ENCODE results near the gene PGM1. TPM values are rescaled to one million over a fixed set of nuclear protein-coding genes. Genes with fewer than 3 reads are reported as not detected.

The PGM1 gene
- total RNA-seq (2021; ENCODE audit: unreplicated experiment) (54.6 TPM), Bru-seq, nascent RNA (percentile 68 among the genes with signal in this experiment), BruChase-seq, experiment 1, labeled RNA remaining after a 6-hour chase (percentile 71 among the genes with signal in this experiment), BruChase-seq, experiment 2, labeled RNA remaining after a 2-hour chase (percentile 62 among the genes with signal in this experiment)
- 55.8 and 61.5 TPM in 2 replicates for polyA plus RNA-seq (2012)
- long read RNA-seq, transcript PGM1-202 (11 exons, 2,472 nt), result major isoform, 137 of 152 reads
- long read RNA-seq, partial matches to known transcripts, result 3 of 152 reads
- long read RNA-seq, other reads (novel, unspliced or antisense), result 11 of 152 reads

DNA sequence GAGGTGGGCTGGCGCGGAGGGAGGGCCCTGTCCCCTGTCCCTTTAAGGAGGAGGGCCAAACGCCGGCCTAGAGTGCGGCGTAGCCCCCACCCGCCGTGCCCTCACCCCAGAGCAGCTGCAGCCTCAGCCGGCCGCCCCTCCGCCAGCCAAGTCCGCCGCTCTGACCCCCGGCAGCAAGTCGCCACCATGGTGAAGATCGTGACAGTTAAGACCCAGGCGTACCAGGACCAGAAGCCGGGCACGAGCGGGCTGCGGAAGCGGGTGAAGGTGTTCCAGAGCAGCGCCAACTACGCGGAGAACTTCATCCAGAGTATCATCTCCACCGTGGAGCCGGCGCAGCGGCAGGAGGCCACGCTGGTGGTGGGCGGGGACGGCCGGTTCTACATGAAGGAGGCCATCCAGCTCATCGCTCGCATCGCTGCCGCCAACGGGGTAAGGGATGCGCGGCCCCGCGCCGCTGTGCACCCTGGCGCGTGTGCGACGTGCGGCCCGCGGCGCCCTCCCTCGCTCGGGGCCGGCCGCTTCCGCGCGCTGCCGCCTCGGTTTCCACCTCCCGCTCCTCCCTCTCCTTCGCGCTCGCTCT, at the start of gene PGM1:
Gene PGM1 (plus strand): TSS at position 109 of the 583 bp plus-strand sequence. CDS start 78 bp downstream, at position 187.
- peak within 1 kb of the TSS; percentile 77 to 82 for H3K4me3 ChIP-seq (replicated peaks in 1 of 2; ENCODE audit: low read depth in 1 of 2, low read length in 2 of 2)
- ChIA-PET CTCF (no interaction called here), RAD21 (ENCODE audit: low non-redundant PET in 1 of 2, low total read pairs in 2 of 2, uncharacterized antibody in 2 of 2, unreplicated experiment in 2 of 2) (no interaction called here), POLR2A (no interaction called here)
- H3K79me2 ChIP-seq (ENCODE audit: insufficient read depth, low read length), result peaks cover 15% of the 10 kb centered on the region
- H3K9me3 ChIP-seq (ENCODE audit: control insufficient read depth in 1 of 2, insufficient read depth in 1 of 2, low read depth in 1 of 2, low read length in 2 of 2), result no peaks in the 10 kb centered on the region
- no peaks in the 10 kb centered on the region for H3K27me3 ChIP-seq (ENCODE audit: insufficient read depth, low read length)
- peak within 1 kb of the TSS; percentile 86 for H3K4me2 ChIP-seq (ENCODE audit: low read length)
- TF ChIP-seq SP1 (IDR thresholded peaks at IDR 0.05; ENCODE audit: low read depth) (no peak), SIN3A (IDR thresholded peaks at IDR 0.05; ENCODE audit: low read depth) (peak; percentile 73), ZFX (IDR thresholded peaks at IDR 0.05) (peak; percentile 81), ZNF274 (IDR thresholded peaks at IDR 0.05; ENCODE audit: low read depth, low read length) (no peak), FOSL1 (IDR thresholded peaks at IDR 0.05; ENCODE audit: low read depth) (no peak), POLR2AphosphoS5 (IDR thresholded peaks at IDR 0.05; ENCODE audit: low read depth, low read length) (peak; percentile 65; the same call in 1 of the 2 replicates), TCF7L2 (IDR thresholded peaks at IDR 0.05; ENCODE audit: borderline replicate concordance, extremely low read depth, insufficient read depth, insufficient read length) (peak; percentile 33), CEBPB (IDR thresholded peaks at IDR 0.05; ENCODE audit: low read depth) (no peak)
- TF ChIP-seq, protein P1, sequence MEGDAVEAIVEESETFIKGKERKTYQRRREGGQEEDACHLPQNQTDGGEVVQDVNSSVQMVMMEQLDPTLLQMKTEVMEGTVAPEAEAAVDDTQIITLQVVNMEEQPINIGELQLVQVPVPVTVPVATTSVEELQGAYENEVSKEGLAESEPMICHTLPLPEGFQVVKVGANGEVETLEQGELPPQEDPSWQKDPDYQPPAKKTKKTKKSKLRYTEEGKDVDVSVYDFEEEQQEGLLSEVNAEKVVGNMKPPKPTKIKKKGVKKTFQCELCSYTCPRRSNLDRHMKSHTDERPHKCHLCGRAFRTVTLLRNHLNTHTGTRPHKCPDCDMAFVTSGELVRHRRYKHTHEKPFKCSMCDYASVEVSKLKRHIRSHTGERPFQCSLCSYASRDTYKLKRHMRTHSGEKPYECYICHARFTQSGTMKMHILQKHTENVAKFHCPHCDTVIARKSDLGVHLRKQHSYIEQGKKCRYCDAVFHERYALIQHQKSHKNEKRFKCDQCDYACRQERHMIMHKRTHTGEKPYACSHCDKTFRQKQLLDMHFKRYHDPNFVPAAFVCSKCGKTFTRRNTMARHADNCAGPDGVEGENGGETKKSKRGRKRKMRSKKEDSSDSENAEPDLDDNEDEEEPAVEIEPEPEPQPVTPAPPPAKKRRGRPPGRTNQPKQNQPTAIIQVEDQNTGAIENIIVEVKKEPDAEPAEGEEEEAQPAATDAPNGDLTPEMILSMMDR (IDR thresholded peaks at IDR 0.05 in 2 of 3, conservative IDR thresholded peaks at IDR 0.05 in 1 of 3; ENCODE audit: borderline replicate concordance in 1 of 3, insufficient read depth in 1 of 3, low read depth in 2 of 3, low read length in 2 of 3), result no peak
- TF ChIP-seq, protein P2, sequence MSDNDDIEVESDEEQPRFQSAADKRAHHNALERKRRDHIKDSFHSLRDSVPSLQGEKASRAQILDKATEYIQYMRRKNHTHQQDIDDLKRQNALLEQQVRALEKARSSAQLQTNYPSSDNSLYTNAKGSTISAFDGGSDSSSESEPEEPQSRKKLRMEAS (IDR thresholded peaks at IDR 0.05), result peak; percentile 58
- H2AFZ ChIP-seq (ENCODE audit: low read depth, low read length, poor library complexity, severe bottlenecking), result peak within 1 kb of the TSS; percentile 40
- H4K20me1 ChIP-seq (ENCODE audit: insufficient read depth), result no peaks in the 10 kb centered on the region
- peak; percentile 82 for ATAC-seq
- H3K27ac ChIP-seq (ENCODE audit: low read depth, low read length), result peak within 1 kb of the TSS; percentile 89
- H3K36me3 ChIP-seq (ENCODE audit: control insufficient read depth in 1 of 2, insufficient read depth in 2 of 2, low read length in 2 of 2), result peaks cover 0 to 4% of the 10 kb centered on the region in 2 experiments; a peak in 1 of 4 replicates
- intact Hi-C loops (cut with micrococcal nuclease), result no loop called here
- H3K9me2 ChIP-seq (ENCODE audit: insufficient read depth), result no peaks in the 10 kb centered on the region
- H3K4me1 ChIP-seq (ENCODE audit: control insufficient read depth in 1 of 2, insufficient read depth in 2 of 2, low read length in 2 of 2), result peaks cover 10 to 16% of the 10 kb centered on the region in 2 experiments; a peak in 3 of 4 replicates
- no TSS peak for BruUV-seq (replicated peaks)
- peak; percentile 48 for DNase-seq (ENCODE audit: low read depth, low spot score)
- H3K9ac ChIP-seq (ENCODE audit: low read length), result peak within 1 kb of the TSS; percentile 80

Measured in HCT116 (cell line).